ENCODE measurements around the gene NIM1K. TPM values are rescaled to one million over a fixed set of nuclear protein-coding genes. Genes with fewer than 3 reads are reported as not detected.

Gene NIM1K
- polyA plus RNA-seq, 3 donors = 0.13 TPM; not detected in 2

- H3K36me3 Mint-ChIP-seq = peaks cover 69 to 78% of the 10 kb centered on the region in 2 donors
Measured at GRCh38 chr5:43290726-43291125, 98.7 kb downstream of the NIM1K start.

GRCh38 chr5:43294226-43294625 lies 102.2 kb downstream of the NIM1K start:
- no peak for TF ChIP-seq CTCF (IDR thresholded peaks at IDR 0.05)
- H3K9me3 ChIP-seq (replicated peaks in 1 of 2; ENCODE audit: control insufficient read depth in 1 of 2, insufficient read depth in 1 of 2, low read length in 2 of 2) = no peaks in the 10 kb centered on the region
- Mint-ChIP-seq H3K9me3 (no peaks in the 10 kb centered on the region), H3K27me3 (ENCODE audit: low read depth in 3 of 3) (no peaks in the 10 kb centered on the region), H3K27ac (no peak overlapping the region), H3K4me1 (no peaks in the 10 kb centered on the region), H3K36me3 (peaks cover 76 to 88% of the 10 kb centered on the region in 2 donors), H3K4me3 (no peak overlapping the region)
- peaks cover 76 to 96% of the 10 kb centered on the region in 2 donors for H3K36me3 ChIP-seq (replicated peaks in 1 of 2; ENCODE audit: control insufficient read depth in 1 of 2, insufficient read depth in 2 of 2, low read length in 2 of 2)
- H3K9ac ChIP-seq (ENCODE audit: insufficient read depth, low read length, poor library complexity, severe bottlenecking) = no peak overlapping the region
- no peaks in the 10 kb centered on the region for H3K27me3 ChIP-seq (ENCODE audit: control insufficient read depth in 2 of 2, insufficient read depth in 2 of 2, low read length in 2 of 2)
- no peaks in the 10 kb centered on the region for H3K79me2 ChIP-seq (ENCODE audit: insufficient read depth, low read length)
- H3K4me2 ChIP-seq (replicated peaks; ENCODE audit: extremely low read depth, low read length, poor library complexity, severe bottlenecking) = no peak overlapping the region
- no peaks in the 10 kb centered on the region for H4K20me1 ChIP-seq (ENCODE audit: insufficient read depth, low read length)
- H3K4me1 ChIP-seq (ENCODE audit: control insufficient read depth in 1 of 2, insufficient read depth in 2 of 2, low read length in 2 of 2) = no peaks in the 10 kb centered on the region
- H3K27ac ChIP-seq (ENCODE audit: low read depth in 1 of 2, low read length in 2 of 2) = no peak overlapping the region
- H2AFZ ChIP-seq (ENCODE audit: insufficient read depth, low read depth, low read length, poor library complexity, severe bottlenecking) = no peak overlapping the region
- intact Hi-C loops (cut with micrococcal nuclease) = no loop called here
- DNase-seq = no peak
- no peak overlapping the region for H3K4me3 ChIP-seq (replicated peaks in 1 of 3; ENCODE audit: low read depth in 2 of 3, low read length in 3 of 3)

More at GRCh38 chr5:43290726-43291125, 98.7 kb downstream of the NIM1K start:
- 13% methylated on average over 2 of the region's 2 CpGs for WGBS (ENCODE audit: insufficient coverage)
- H3K36me3 ChIP-seq (replicated peaks in 1 of 2; ENCODE audit: control insufficient read depth in 1 of 2, insufficient read depth in 2 of 2, low read length in 2 of 2) = peaks cover 67 to 94% of the 10 kb centered on the region in 2 donors
- Mint-ChIP-seq H3K4me3 (no peak overlapping the region), H3K27me3 (ENCODE audit: low read depth in 3 of 3) (no peaks in the 10 kb centered on the region), H3K9me3 (no peaks in the 10 kb centered on the region), H3K4me1 (no peaks in the 10 kb centered on the region), H3K27ac (no peak overlapping the region)
- no peaks in the 10 kb centered on the region for H3K4me1 ChIP-seq (ENCODE audit: control insufficient read depth in 1 of 2, insufficient read depth in 2 of 2, low read length in 2 of 2)
- no peak for TF ChIP-seq CTCF (IDR thresholded peaks at IDR 0.05)
- intact Hi-C loops (cut with micrococcal nuclease) = no loop called here
- H3K4me2 ChIP-seq (replicated peaks; ENCODE audit: extremely low read depth, low read length, poor library complexity, severe bottlenecking) = no peak overlapping the region
- DNase-seq = no peak
- no peak overlapping the region for H3K4me3 ChIP-seq (replicated peaks in 1 of 3; ENCODE audit: low read depth in 2 of 3, low read length in 3 of 3)
- no peaks in the 10 kb centered on the region for H3K27me3 ChIP-seq (ENCODE audit: control insufficient read depth in 2 of 2, insufficient read depth in 2 of 2, low read length in 2 of 2)
- no peaks in the 10 kb centered on the region for H3K9me3 ChIP-seq (replicated peaks in 1 of 2; ENCODE audit: control insufficient read depth in 1 of 2, insufficient read depth in 1 of 2, low read length in 2 of 2)
- no peaks in the 10 kb centered on the region for H3K79me2 ChIP-seq (ENCODE audit: insufficient read depth, low read length)
- H3K27ac ChIP-seq (ENCODE audit: low read depth in 1 of 2, low read length in 2 of 2) = no peak overlapping the region
- H4K20me1 ChIP-seq (ENCODE audit: insufficient read depth, low read length) = no peaks in the 10 kb centered on the region
- H2AFZ ChIP-seq (ENCODE audit: insufficient read depth, low read depth, low read length, poor library complexity, severe bottlenecking) = no peak overlapping the region
- H3K9ac ChIP-seq (ENCODE audit: insufficient read depth, low read length, poor library complexity, severe bottlenecking) = no peak overlapping the region

Measured in CD14-positive monocyte (primary cell).